Measurements from ENCODE around the gene AKIRIN2.

DNA sequence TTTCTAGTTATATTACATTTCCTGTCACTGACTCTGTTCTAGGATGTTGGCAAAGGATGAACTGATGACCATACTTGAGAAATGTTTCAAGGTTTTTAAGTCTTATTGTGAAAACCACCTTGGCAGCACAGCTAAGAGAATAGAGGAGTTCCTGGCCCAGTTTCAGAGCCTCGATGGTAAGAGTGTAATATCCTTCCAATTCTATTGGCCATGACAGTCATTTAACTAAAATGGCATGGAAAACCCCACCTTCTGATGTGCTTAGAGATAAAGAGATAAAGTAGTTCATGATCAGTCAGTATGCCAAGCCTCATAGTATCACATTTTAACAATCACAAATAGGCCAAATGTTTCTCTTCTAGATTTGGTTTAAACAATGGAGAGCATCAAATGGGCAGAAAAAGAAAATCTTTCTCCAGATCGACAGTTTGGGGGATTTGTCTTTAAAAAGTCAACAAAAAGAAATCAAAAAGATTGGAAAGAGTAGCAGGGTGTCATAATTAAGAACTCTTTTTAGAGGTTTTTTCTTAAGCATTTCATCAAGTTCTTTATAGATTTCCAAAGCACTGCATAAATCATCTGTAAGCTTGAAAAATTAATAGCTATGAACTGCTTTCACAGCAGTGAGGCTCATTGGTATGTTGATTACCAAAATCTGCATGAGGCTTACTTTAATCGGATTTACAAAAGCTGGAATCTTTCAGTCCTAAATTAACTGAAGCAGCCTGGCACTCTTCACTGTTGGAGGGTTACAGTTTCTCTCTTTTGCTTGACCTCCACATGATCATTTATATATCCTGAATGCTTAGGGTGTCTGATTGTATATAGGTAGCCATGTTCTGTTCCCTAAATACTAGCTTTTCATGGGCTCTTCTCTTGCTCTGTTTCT lies 48.7 kb downstream of the AKIRIN2 start:
- TF ChIP-seq POLR2A (IDR thresholded peaks at IDR 0.05; ENCODE audit: low read length) (no peak), GATA1 (IDR thresholded peaks at IDR 0.05; ENCODE audit: low read depth, low read length) (no peak)
